Spleen (tissue), 7 donors: ENCODE data around the gene FKBP11.

Experiments
- CTCF ChIP-seq, 11 experiments: fragments of 200-600 bp in 7 of 11; fragments of 450-650 bp in 4 of 11; sonication (generic) in 4 of 11; IDR thresholded peaks in 8 of 11; conservative IDR thresholded peaks in 3 of 11; 1 replicate in 7 of 11; 2 replicates in 4 of 11; pipeline versions ENCODE4 v1.4.0 to v1.8.0; 2016 to 2021; ENCODE audit warnings: antibody characterized with exemption in 11 of 11, inconsistent platforms in 4 of 11, mild to moderate bottlenecking in 1 of 11
- POLR2A ChIP-seq, 3 donors: fragments of 450-650 bp; IDR thresholded peaks; one replicate each; pipeline ENCODE4 v1.5.1; 2017; ENCODE audit warnings: antibody characterized with exemption in 3 of 3, mild to moderate bottlenecking in 1 of 3
- POLR2AphosphoS5 ChIP-seq, 3 donors: sonication (generic); formaldehyde crosslinking; IDR thresholded peaks; one replicate each; pipeline ENCODE4 v1.5.1; 2017; ENCODE audit warnings: antibody characterized with exemption in 3 of 3
- donor health status: DM: no; HTN: no; CAD: no; lungs with moderate emphysema.
- donor health status: DM: no; HTN: no; CAD: no.
- donor health status: DM: no; HTN: no; CAD: no.

GRCh38 chr12:48973531-48973930, 48.2 kb upstream of the FKBP11 start:
- TF ChIP-seq CTCF (IDR thresholded peaks at IDR 0.05 in 8 of 11, conservative IDR thresholded peaks at IDR 0.05 in 3 of 11) (no peak), POLR2A (IDR thresholded peaks at IDR 0.05) (no peak), POLR2AphosphoS5 (IDR thresholded peaks at IDR 0.05) (no peak)
